HG02870 (cell line): ENCODE data around the gene SYT17.

Experiments used
- ATAC-seq: cut with Tn5 transposase; IDR thresholded peaks from one replicate; pipeline ENCODE4 v1.9.1; 2021; ENCODE audit warnings: mild to moderate bottlenecking, moderate library complexity; ENCODE audit not compliant: unreplicated experiment

Gene SYT17

GRCh38 chr16:19167710-19168370 lies at the start of gene SYT17:
TSS of gene SYT17 (plus strand) at chr16:19168240. CDS start at chr16:19168647, 407 bp downstream.
- no peak for ATAC-seq

GRCh38 chr16:19118938-19119431 lies 49.1 kb upstream of the SYT17 start:
- ATAC-seq = no peak

DNA sequence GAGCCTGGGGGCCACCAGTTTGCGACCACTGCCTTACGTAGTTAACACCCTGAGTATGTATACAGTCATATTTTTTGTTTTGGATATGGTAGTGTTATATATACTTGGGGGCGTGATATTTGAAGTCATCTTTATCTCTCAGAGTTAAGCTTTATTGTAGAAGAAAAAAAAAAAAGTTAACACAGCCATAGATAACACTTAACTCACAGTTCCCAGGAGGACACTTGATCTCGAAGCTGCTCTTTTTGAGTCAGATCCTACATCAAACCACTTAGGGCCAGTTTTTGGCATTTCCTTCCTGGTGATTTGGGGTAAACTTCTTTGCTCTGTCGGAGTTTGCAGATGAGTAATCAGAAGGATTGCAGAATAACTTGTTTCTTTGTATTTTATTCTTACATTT lies 48.5 kb upstream of the SYT17 start:
- ATAC-seq = no peak

GRCh38 chr16:19123535-19124178 lies 44.4 kb upstream of the SYT17 start:
- ATAC-seq = no peak

DNA sequence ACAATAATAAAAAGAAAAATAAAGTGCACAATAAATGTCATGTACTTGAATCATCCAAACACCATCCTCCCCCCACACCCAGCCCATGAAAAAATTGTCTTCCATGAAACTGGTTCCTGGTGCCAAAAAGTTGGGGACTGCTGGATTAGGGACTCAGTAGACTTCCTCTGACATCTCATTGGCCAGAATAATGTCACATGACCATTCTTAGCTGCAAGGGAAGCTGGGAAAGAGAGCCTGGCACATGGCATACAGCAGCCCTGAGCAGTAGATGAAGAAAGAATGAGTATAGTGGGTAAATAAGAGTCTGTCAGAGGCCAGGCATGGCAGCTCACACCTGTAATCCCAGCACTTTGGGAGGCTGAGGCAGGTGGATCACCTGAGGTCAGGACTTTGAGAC lies 41.7 kb upstream of the SYT17 start:
- ATAC-seq = no peak

DNA sequence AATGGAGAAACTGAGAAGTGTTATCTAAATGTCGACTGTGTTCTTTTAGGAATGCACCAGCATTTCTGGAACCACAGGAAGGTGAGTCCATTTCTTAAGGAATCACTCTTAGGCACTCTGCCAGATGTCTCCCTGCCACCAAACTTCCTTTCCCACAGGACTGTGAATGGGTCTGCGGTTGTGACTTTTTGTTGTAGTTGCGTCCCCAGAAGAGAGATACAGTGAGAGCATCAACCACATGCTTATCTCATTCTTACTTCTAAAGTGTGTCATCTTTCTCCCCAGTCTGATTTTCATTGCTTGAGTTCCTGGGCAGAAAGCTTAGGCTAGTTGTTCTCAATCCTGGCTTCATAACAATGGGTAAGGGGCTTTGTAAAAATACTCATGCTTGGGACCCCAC lies 40.8 kb upstream of the SYT17 start:
- peak; percentile 32 for ATAC-seq

GRCh38 chr16:19127674-19128131 lies 40.3 kb upstream of the SYT17 start:
- peak; percentile 52 for ATAC-seq

DNA sequence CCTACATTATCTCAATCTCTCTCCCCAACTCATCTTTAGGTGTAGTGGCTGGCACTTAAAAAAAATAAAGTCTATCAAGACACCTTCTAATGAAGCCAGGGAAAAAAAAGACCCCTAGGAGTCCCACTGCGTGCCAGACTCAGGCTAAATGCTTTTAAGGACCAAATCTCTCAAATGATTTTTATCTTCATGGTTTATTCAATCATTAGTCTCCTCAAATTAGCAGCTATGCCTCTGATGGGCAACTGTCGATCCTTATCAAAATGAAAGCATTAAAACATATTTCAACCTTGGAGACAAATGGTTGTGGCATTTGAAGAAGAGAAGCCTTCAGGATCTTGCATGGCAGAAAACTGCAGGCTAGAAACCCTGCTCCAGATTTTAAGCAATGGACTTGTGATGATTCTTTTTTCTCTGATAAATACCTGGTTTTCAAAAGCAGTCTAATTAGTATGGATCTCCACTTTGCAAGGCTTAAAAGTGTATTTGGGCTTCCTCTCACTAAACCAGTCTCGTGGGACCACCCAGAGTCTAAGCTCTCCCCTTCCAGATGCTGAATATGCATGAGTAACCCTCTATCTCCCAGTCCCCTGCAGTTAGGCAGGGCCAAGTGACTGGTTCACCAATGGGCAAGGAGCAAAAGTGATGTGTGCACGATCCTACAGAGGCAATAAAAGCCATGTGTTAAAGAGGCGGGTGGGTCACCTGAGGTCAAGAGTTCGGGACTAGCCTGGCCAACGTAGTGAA lies 39.4 kb upstream of the SYT17 start:
- ATAC-seq = no peak

- ATAC-seq = no peak
These were observed 37.7 kb upstream of the SYT17 start for GRCh38 chr16:19130385-19130784.

- ATAC-seq = no peak
These were observed 36.9 kb upstream of the SYT17 start for GRCh38 chr16:19130852-19131824.

DNA sequence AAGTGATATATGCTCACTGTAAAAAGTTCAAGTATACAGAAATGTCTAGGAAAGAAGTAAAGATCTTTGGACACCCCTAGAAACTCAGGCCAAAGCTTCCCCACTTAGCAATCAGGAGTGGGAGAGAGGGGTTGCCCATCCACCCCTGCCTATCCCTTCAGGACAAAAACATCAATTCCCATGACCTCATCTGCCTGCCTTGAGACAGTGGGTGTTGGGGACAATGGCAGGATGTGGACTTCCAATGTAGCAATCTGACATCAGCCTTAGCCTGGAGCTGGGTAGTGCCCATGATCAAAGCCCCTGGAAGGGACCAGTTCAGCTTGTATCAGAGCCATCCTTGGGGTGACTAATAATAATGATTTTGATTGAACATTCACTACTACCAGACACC lies 36.2 kb upstream of the SYT17 start:
- ATAC-seq = no peak

DNA sequence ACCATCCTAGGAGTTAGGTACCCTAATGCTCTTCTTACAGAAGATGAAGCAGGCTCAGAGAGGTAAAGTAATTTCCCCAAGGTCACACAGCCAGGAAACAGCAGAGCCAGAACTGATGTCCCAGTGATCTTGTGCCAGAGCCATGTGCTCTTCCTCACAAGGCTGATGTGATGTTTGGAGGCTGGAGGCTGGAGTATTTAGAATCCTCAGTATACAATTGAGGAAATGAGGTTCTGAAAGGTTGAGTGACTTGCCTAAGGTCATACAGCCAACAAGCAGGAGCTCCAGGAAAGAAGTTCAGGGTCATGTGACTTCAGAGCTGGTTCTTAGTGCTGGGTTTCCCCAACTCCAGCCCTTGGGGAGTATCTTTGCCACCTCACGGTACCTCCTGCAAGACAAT lies 35.8 kb upstream of the SYT17 start:
- no peak for ATAC-seq

DNA sequence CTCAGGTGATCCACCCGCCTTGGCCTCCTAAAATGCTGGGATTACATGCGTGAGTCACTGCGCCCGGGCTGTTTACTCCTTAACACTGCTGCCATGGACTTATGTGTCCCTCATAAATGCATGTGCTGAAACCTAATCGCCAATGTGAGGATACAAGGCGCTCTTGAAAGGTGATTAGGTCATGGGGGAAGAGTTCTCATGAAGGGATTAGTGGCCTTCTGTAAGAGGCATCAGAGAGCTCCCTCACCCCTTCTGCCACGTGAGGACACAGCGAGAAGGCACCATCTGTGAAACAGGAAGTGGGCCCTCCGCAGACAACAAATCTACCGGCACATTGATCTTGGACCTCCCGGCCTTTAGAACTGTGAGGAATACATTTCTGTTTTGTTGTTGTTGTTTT lies 35.1 kb upstream of the SYT17 start:
- no peak for ATAC-seq

- ATAC-seq = no peak
These were observed 34.4 kb upstream of the SYT17 start for GRCh38 chr16:19133600-19133999.

DNA sequence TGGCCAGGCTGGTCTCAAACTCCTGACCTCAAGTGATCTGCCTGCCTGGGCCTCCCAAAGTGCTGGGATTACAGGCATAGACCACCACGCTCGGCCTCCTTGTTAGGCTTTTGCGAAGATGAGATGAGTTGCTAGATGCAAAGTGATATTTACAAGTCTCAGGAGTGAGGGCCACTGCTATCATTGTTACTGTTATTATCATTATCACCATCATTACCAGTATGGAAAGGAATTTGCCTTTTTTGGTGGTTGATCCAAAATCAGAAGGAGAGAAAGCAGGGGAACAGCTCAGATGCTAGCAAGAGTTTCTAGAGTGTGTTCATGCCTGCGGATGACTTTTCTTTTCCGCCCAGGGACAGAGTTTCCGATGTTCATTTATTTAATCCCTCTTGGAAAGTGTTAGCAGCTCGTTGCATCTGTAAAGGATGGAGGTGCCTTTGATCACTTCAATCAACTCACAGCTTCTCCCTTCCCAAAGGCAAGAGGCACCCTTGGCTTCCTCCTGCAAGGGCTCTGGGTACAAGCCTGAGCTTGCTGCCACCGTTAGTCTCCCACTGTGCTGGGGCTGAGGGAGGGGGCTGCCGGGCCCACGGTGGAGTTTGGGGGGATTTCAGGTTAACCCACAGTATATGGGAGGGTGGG lies 32.7 kb upstream of the SYT17 start:
- no peak for ATAC-seq

GRCh38 chr16:19135896-19136438 lies 32.1 kb upstream of the SYT17 start:
- no peak for ATAC-seq

GRCh38 chr16:19136549-19137196 lies 31.4 kb upstream of the SYT17 start:
- ATAC-seq = no peak

DNA sequence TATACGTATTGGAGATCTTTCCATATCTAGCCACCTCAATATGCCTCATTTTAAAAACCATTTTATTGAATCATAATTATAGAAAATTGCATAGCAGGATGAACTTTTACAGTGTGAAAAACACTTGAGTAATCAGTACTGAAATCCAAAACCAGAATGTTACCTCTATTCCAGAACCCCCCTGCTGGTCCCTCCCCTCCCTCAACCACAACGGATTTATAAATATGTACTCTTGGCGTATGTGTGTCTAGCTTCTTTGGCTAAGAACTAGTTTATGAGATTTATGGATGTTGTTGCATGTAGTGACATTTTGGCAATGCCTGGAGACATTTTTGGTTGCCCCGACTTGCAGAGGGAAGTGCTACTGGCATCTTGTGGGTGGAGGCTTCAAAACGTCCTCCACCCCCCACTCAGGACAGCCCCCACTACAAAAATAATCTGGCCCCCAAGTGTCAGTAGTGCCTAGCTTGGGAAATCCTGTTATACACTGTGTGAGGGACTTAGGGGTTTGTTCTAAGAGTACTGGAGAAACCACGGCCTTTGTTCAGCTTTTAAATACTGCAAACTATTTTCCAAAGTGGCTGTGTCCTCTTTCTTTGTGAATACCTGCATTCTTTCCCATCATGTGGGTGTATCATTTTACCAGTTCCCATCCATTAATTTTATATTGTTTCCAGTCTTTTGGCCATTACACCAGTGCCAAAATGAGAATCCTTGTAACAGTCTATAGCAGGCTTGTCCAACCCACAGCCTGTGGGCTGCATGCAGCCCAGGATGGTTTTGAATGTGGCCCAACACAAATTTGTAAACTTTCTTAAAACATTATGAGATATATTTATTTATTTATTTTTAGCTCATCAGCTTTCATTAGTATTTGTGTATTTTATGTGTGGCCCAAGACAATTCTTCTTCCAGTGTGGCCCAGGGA lies 30.6 kb upstream of the SYT17 start:
- no peak for ATAC-seq
